Measurements from ENCODE around the gene VILL.

- TF ChIP-seq POLR2AphosphoS5 (IDR thresholded peaks at IDR 0.05; ENCODE audit: insufficient read depth, low read depth, low read length) = no peak
- no peak for TF ChIP-seq POLR2A (IDR thresholded peaks at IDR 0.05; ENCODE audit: low read depth, low read length)
- TF ChIP-seq EZH2 (IDR thresholded peaks at IDR 0.05; ENCODE audit: borderline replicate concordance, low read depth, low read length, severe bottlenecking) = no peak
- no peak for TF ChIP-seq CTCF (IDR thresholded peaks at IDR 0.05; ENCODE audit: extremely low read depth in 1 of 2, insufficient read depth in 1 of 2, low read depth in 1 of 2, low read length in 2 of 2)
- no peak for TF ChIP-seq MAX (IDR thresholded peaks at IDR 0.05; ENCODE audit: insufficient read depth, insufficient read length)
- TF ChIP-seq MYC (IDR thresholded peaks at IDR 0.05; ENCODE audit: low read depth, low read length) = no peak
- TF ChIP-seq GATA2 (IDR thresholded peaks at IDR 0.05; ENCODE audit: insufficient read depth, insufficient read length, low read depth, low read length) = no peak
- no peak for TF ChIP-seq JUN (IDR thresholded peaks at IDR 0.05; ENCODE audit: borderline replicate concordance, insufficient read depth, insufficient read length, low read depth)
Observed at GRCh38 chr3:38027466-38028465, 37.2 kb downstream of the VILL start.
